CD4-positive, alpha-beta T cell treated with Interleukin-4 for 4 hours (primary cell): Measurements from ENCODE around the gene CTNND2.
"Not testable (repeated sequence)": the region's sequence is repeated elsewhere in the genome, so short reads cannot be mapped to it uniquely, and the experiment has no call there.

Experiments
- DNase-seq: peaks from one replicate; pipeline ENCODE4 v3.0.0-alpha.2; 2020

The CTNND2 gene

DNA sequence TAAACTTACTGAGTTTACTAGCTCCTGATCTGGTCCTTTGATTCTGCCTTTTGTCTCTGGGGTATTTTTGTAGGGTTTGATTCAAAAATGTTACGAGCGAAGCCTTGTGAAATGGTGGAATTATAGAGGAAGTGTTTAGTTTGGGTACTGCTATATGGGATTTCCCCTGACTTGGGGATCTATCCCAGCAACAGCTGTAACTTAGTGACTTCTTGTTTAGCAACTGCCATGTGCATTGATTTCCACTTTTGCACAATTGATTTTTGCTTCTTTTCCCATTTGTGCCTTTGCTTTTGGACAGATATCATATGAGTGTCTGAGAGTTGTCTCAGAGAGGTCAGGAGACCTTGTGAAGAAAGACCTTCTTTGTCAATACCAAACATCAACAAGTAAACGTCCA, 894.7 kb downstream of the CTNND2 start:
- no peak for DNase-seq

DNA sequence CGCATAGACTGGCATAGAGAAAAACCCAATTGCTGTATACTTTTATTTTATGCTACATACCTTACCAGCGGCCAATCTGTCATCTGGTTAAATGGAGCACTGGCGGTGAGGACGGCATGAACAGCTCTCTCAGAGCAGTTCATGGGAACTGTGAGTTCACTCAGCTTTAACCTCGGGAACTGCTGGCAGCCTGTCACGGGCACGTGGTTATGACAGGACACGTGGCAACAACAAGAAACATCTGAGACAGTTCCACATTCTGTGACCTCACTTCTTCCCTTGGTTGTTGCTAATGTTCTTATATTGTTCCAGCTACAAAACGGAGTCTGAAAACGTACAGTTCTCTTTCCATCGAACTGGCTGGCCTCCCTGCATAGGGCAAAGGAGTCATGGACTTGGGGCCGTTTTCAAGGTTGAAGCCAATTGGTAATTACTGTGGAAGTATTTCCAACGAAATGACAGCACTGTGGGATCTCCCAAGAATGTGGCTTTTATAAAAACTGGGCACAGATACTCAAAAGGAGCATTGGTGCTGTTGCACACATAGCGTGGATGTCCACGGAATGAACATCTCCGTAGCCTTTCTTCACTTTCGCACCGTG, 896.9 kb downstream of the CTNND2 start:
- no peak for DNase-seq

DNA sequence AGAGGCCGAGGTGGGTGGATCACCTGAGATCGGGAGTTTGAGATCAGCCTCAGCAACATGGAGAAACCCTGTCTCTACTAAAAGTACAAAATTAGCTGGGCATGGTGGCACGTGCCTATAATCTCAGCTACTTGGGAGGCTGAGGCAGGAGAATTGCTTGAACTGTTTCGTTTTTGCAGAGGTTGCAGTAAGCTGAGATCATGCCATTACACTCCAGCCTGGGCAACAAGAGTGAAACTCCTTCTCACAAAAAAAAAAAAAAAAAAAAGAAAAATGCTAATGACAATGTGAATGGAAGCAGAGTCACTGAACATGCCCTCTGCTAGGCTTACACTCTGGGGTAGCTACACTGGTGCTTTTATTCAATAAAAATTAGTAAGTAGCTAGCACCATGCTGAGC, 899.7 kb downstream of the CTNND2 start:
- not testable (repeated sequence) for DNase-seq

DNA sequence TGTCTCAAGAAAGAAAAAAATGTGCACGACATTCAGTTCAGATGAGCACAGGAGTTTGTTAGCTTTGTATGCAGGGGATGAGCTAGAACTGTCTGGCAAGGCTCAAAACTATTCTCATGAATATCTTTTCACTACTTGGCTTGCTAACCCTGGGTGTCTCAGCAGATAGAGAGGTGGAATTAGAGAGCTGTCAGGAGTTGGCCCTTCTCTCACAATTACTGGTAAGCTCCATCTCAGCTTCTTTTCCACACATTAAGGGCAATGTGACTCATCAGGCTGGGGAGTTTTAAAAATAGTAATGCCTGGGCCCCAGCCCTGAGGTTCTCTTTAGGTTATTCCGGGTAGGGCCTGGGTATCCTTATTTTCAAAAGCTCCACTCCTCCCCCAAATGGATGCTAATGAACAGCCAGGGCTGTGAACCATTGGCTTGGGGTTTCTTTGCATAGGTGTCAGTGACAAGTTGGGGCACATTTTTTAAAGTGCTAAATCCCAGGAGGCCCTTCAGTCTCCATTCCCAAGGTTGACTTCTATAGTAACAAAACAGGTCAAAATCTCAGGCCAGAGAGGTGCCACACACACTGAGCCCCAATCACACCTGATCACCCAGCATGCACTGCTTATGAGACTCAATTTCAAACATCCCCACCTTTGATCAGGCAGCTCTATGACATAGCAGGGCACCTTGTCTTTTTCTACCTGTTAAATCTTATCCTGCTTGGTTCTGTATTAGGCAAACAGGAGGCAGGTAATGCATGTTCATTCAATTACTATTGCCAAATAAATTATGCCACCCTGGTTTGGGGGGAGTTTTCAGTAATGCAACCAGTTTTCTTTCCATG, 903.5 kb downstream of the CTNND2 start:
- no peak for DNase-seq

DNA sequence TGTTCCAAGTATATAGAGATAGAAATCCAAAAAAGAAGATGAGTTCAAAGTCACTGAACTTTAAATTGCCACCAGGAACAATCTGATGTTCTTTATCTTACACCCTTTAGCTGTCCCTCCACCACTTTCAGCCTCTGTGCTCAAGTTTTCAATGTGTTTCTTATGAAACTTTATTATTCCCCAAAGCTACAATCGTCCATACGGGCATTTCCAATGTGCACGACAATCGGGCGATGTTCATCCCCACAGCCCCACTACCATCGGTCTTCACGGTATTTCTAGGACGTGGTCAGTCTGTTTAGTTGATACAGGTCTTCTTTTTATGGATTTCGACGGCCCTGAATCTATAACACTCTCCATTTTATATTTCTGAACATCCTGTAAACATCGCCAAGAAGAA, 904.5 kb downstream of the CTNND2 start:
- DNase-seq: no peak

DNA sequence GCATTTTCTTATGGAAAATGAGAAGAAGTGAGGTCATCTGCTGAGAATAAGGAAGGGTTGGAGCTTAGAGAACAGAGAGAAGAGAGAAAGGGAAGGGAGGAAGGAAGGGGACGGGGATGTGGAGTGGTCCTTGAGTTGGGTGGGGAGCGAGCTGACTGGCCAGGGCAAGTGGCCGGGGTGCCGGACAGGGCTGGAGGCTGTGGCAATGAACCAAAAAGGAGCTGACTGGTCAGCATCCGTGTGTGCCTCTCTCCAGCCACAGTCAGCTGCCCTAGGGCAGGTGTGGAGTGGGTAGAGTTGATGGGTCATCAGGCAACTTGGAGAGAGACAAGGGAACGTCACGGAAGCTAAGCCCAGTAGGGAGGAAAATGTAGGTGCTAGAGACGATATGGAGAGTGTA, 908.4 kb downstream of the CTNND2 start:
- DNase-seq: no peak

DNA sequence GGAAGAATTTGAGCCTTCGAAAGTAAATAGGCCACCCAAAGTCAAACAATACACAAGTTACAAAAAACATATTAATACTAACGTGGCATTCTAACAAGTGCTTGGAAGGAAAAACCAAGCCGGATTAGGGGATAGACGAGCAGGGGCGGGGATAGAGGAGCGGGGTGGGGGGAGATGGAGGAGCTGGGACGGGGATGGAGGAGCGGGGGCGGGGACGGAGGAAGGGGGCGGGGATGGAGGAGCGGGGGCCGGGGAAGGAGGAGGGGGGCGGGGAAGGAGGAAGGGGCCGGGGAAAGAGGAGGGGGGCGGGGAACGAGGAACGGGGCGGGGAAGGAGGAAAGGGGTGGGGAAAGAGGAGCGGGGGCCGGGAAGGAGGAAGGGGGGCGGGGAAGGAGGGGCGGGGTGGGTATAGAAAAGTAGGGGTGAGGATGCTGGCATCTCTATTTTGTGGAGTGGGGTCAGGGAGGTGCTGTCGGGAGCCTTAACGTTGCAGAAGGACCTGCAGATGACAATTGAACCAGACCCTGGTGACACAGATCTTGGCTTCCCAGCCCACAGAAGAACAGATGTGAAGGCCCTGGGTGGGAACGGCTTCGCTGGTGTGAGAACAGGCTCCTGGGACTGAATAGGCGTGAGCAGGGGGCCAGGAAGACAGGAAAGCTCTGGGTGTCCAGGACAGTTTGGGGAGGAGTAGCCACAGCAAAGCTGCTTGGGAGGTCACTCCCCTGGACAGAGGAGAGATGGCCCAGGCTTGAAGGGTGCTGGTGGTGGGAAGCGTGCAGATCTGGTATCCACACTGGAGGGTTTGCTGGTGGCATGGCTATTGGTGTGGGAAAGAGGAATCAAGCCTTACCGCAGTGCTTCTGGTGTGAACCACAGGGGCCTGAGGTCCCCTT, 909.9 kb downstream of the CTNND2 start:
- no peak for DNase-seq

DNA sequence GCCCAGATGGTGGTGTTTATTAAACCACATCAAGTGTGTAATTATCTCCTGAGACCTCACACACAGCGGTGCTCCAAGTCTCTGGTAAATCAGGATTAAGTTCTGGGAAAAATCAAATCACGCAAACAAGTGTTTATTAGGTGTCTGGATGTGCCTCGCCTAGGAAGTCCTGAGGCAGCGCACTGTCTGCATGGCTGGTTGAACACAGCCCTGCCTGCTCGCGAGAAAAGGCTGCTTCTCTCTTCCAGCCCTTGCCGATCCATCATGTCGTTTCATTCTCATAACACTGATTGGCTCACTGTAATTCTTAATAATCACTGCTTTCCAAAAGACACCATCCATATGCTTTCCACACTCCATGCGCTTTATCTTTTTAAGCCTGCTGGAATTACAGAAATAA, 913.6 kb downstream of the CTNND2 start:
- no peak for DNase-seq

DNA sequence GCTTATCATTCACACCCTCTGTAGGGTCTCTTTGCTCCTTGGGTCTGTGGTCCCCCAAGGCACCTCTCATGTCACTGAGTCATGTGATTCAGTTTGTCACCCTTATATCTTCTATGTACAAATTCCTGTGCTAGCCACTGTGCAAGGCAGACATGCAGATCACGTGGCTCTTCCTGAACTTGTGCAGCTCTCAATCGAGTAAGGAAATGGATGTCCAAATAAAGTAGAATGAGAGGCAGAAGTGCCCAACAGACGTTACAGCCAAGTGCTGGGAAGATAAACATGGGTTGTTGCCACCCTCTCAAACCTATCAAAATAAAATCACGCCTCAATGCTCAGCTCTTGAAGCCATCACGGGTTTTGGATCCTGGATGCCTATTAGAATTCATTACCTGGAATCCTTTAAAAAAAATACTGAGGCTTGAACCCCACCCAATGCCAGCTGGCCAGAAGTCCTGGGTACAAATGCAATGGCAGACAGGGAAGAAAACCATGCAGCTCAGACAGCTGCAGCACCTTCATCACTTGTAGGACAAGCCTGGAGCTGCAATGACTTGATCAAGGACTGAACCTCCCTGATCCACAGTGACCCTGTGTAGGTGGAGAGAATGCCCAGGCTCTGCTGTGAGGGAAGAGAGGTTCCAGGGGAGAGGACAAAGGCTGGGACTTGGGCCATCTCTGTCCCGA, 914.5 kb downstream of the CTNND2 start:
- DNase-seq: no peak

DNA sequence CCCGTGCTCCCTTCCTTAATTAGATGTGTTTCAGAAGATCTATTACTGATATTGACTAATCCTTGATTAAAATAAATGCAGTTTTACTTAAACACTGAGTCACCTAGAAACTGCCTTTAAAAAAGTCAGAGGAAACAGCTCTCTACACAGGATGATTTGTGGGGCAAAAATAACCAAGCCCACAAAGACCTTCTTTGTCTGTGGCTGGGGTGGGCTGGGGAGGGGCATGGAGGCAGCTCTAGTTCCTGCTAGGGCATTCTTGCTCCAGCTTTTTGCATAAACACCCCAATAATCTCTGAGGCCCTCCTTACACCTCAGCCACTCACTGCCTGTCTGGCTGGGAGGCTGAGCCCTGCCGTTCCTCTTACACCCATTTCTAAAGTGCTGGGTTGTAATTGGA, 915.6 kb downstream of the CTNND2 start:
- DNase-seq: no peak

DNA sequence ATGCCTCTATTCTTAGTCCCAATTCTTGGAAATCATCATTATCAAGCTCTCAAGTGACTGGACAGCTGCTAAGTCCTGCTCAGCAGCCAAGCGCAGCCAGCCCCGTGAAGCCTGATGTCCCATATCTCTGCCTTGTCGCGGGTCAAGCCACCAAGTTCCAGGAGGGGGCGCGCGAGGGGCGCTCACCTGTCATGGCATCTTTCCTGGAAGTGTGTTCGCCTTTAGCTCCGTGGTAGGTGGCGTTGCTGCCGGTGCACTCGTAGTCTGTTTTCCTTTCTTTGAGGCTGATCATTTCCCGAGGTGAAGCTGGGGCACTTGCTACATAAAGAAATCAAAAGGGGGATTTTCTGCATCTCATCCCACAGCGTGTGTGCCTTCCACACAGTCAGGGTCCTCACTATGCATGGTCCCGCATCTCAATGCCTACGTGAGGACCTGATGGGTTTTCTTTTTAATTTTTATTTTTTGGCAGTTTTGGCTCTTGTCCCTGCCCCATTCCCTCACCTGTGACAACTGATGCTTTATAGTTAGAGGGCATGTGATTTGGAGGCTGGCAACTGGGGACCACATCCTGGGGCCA, 916.2 kb downstream of the CTNND2 start:
- DNase-seq: peak; percentile 40

DNA sequence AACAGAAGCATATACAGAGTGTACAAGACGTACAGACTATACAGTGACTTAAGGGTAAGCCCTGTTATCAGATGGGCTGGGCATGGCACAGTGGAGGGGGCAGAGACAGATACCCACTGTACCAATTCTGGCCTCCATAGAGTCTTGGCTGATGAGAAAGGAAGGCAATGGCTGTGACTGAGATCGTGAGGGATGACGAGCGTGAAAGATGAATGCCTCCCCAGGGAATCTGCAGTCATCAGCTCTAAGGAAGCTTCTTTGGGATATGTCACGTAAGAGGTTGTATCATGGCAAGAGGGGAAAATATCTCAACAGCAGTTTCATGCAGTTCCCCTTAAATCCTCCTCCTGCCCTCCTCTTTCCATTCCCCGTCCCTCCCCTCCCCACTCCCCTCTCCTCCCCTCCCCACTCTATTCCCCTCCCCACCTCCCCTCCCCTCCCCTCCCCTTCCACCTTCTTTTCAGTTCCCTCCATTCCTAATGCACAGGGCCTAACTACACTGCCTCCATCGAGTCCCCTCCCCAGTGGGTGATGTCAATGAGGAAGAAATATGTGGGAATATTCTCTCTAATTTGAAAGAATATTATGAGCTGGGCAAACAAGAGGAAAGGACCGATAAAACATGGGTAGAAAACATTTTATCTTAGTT, 916.8 kb downstream of the CTNND2 start:
- DNase-seq: no peak

DNA sequence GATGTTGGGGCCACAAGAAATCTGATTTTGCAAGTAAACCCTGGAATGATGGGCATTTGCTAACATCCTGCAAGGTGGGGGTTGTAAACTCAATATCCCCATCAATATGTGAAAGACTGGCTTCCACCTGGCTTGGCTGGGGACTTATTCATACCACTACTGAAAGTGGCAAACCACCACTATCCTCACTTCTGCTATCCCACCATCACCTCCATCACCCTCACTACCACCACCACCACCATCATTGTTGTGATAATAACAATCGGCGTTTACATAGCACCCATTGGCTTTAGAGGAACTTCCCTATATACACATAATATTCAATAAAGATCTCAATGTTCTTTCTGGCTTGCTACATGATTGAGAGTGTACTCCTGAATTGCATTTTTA, 918.5 kb downstream of the CTNND2 start:
- no peak for DNase-seq

DNA sequence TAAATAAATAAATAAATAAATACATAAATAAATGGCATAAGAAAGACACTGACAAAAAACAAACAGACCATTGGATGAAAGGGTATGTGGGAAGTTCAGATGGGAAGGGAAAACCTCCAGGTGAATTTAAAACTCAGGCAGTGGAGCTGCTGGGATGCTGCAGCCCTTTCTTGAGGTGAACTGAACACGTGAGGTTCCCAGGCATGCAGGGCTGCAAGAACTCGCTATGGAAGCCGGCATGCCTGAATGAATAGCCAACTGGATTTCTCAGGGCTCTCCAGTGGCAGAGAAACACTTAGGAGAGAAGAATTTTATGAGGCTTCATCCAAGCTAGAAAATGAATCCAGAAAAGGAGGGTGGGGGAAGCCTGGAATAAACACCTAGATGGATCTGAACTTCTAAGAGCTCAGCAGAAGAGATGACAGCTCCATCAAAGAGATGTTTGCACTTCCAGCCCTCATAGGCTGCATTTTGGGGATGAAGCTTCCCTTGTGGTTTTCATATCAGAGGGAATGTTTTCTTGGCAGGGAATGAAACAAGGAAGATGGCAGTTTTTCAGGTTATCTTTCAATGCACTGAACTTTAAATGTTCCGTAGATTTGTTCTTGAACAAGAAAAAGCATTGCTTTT, 919.0 kb downstream of the CTNND2 start:
- DNase-seq: no peak

DNA sequence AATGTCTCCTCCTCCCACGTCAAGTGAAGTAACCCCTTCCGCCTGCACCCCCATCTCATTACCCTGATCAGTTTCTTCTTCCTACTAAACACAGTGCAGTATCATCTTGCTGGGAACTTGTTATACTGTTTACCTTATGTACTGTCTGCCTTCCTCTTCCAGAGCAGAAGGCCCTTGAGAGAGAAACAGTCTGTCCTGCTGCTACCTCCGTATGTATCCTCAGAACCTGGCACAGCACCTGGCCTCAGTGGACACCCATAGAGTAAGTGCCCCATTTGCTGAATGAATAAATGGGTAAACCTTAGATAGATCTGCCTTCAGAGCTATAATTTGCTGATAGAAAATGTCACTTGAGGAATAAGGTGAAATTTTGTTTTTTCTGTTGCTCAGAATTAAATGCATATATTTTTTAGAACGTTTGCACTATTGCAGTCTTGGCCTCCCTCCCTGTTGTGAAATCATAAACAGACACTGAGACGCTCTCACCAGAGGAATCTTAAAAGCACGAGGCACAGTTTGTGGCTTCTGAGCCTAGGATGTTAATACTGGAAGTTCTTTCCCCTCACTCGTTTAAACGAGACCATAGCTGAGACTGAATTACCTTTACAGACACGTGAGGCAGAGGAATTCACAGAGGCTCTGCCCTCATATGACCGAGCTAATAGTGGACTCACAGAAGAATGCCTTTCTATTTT, 920.1 kb downstream of the CTNND2 start:
- DNase-seq: no peak

DNA sequence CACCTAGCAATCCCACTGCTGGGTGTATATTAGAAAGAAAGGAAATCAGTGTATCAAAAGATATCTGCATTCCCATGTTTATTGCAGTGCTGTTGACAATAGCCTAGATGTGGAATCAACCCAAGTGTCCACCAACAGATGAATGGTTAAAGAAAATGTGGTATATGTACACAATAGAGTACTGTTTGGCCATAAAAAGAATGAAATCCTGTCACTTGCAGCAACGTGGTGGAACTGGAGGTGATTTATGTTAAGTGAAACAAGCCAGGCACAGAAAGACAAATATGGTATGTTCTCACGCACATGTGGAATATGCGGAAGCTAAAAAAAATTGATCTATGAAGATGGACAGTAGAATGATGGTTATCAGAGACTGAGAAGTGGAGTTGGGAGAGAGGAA, 921.6 kb downstream of the CTNND2 start:
- DNase-seq: no peak

DNA sequence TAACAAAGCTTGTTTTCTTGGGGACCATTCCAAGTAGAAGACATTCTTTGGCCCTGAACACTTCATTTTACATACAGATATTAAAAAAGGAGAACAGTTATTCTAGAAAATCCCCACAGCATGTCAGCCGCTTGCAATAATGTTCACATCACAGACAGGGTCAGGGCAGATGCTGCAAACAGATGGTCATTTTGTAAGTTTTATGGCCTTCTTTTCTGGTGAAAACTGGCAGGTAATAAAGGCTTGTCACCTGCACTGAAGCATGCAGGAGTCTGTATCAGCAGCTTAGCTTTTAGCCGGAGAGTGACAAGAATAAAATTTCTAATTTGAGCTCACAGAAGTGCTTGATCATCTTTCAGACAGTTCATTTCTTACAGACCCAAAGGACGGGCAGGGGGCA, 922.3 kb downstream of the CTNND2 start:
- no peak for DNase-seq

DNA sequence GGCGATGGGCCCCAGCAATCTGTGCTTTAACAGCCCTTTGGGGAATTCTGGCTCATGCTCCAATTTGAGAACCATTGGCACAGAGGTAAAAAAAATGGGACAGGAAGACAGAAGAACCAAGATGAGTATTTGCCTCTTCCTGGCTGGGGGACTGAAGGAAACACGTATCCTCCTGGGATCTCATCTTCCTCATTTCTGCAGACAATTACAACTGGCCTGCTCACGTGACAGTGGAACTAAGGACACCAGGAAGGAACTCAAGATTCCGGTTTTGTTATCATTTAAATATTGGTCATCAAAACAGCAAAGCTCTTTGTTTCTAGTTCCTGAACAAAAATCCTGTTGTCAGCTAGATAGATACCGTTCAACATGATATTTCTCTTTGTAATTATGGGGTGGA, 927.2 kb downstream of the CTNND2 start:
- DNase-seq: no peak

DNA sequence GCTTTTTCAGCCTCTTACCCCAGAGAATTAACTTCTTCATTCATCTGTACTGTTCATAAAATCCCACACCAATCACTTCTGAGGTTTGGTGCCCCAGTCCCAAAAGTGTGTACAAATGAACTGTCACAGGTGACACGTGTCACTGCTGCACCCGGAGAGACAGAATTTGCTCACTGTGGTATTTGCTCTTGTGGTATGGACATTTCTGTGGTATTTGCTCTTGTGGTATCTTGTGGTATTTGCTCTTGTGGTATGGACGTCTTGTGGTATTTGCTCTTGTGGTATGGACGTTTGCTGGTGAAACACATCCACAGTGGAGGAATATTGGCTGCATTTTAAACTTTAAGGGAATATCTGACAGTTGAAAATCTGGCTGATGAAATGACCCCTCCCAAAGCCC, 928.3 kb downstream of the CTNND2 start:
- DNase-seq: no peak

DNA sequence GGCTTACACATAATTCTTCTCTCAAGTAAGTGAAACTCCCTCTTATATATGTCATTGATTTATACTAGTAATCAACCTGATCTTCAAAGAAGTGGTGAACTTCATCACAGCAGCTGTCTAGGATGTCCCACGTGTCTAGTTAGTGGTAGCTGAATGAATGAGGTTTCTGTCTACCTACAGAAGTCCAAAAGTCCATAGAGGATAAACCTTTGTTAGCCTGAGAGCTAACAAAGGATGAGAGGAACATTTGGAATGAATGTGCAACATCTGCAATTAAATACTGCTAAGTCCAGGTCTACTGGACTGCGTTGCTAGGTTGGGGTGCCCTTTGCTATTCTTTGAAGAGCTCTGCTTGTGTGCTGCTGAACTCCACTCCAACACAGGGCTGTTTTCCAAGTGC, 929.4 kb downstream of the CTNND2 start:
- no peak for DNase-seq

DNA sequence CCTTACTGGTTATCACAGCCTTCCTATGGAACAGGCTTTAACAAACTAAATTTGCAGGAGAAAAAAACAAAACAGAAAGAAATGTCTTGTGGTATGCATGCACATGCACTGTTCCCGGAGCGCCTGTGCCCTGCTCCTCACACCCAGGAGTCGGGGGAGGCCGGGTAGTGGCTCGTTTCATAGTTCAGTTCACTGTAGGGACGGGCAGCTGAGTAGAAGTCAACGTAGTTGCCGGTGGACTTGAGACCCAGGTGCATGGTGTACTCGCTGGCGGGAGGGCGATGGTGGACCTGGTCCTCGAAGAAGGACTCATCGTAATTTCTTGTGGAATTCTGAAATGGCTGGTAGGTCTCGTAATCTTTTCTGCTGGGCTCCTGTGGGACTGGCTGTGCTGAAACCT, 930.9 kb downstream of the CTNND2 start:
- DNase-seq: no peak
